Measurements from ENCODE around the gene FAM72A. TPM values are rescaled to one million over a fixed set of nuclear protein-coding genes. Genes with fewer than 3 reads are reported as not detected.

Gene FAM72A
- total RNA-seq, 1 experiment from 2014 or later: 5.6 TPM

Other genes starting within 250 kb of the FAM72A start
- 17.5 and 25.7 TPM in 2 replicates for gene RAB7B, start 199.4 kb downstream of the FAM72A start, total RNA-seq (2014; rRNA removed; shearing (Covaris generic); ENCODE audit: low replicate concordance)
- not detected in 2 replicates for gene CTSE, start 178.9 kb downstream of the FAM72A start, total RNA-seq (2014; rRNA removed; shearing (Covaris generic); ENCODE audit: low replicate concordance)
- gene RHEX, start 149.7 kb downstream of the FAM72A start, total RNA-seq (2014; rRNA removed; shearing (Covaris generic); ENCODE audit: low replicate concordance): not detected in 2 replicates
- gene AVPR1B, start 85.5 kb downstream of the FAM72A start, total RNA-seq (2014; rRNA removed; shearing (Covaris generic); ENCODE audit: low replicate concordance): not detected in 2 replicates
- gene SRGAP2, start 702 bp upstream of the FAM72A start, total RNA-seq (2014; rRNA removed; shearing (Covaris generic); ENCODE audit: low replicate concordance): 12.4 and 25.1 TPM in 2 replicates

All from MG63 (cell line).